ENCODE data around the gene MVB12B. TPM values are rescaled to one million over a fixed set of nuclear protein-coding genes. Genes with fewer than 3 reads are reported as not detected.

MVB12B gene
- total RNA-seq, 4 donors from 2014 or later, result 15.7 to 27.3 (median 22.7) TPM

DNA sequence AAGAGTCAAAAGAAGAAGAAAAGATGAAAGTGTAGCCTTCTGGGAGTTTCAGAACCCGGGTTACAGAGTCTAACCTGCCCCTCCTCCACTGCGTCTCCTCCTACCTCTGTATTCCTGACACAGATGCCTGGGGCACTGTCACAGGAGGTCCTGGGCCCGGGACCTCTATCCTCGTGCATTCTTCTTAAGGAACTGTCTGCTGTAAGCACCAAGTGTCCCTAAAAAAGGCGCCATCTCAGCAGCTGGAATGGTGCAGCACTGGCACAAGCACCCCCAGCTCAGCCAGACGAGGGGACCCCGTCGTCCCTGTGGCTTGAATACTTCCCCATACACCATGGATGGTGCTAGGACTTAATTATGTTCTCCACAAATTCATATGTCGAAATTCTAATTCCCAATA is 35.8 kb upstream of the MVB12B start:
- Histone ChIP-seq H3K27ac (no peak overlapping the region), H3K4me3 (no peak overlapping the region), H3K9me3 (no peaks in the 10 kb centered on the region), H3K27me3 (peaks cover 8% of the 10 kb centered on the region), H3K36me3 (no peaks in the 10 kb centered on the region), H3K4me1 (no peaks in the 10 kb centered on the region)
- no peak for DNase-seq
- 79 to 85% methylated on average over 5 to 9 of the region's 9 CpGs for WGBS, 2 donors (ENCODE audit: low coverage in 1 of 2)
- TF ChIP-seq EP300 (IDR thresholded peaks at IDR 0.05; ENCODE audit: low read depth) (no peak), POLR2AphosphoS5 (IDR thresholded peaks at IDR 0.05) (no peak), POLR2A (IDR thresholded peaks at IDR 0.05) (no peak)
- TF ChIP-seq, protein P1, sequence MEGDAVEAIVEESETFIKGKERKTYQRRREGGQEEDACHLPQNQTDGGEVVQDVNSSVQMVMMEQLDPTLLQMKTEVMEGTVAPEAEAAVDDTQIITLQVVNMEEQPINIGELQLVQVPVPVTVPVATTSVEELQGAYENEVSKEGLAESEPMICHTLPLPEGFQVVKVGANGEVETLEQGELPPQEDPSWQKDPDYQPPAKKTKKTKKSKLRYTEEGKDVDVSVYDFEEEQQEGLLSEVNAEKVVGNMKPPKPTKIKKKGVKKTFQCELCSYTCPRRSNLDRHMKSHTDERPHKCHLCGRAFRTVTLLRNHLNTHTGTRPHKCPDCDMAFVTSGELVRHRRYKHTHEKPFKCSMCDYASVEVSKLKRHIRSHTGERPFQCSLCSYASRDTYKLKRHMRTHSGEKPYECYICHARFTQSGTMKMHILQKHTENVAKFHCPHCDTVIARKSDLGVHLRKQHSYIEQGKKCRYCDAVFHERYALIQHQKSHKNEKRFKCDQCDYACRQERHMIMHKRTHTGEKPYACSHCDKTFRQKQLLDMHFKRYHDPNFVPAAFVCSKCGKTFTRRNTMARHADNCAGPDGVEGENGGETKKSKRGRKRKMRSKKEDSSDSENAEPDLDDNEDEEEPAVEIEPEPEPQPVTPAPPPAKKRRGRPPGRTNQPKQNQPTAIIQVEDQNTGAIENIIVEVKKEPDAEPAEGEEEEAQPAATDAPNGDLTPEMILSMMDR (IDR thresholded peaks at IDR 0.05), result no peak
- intact Hi-C loops (cut with DNase I; ENCODE audit: low total_unique reads), result no loop called here
- in situ Hi-C loops (cut with MboI; ENCODE audit: low pct_ligation_motif_present in 1 of 4, low pct_unique_long_range_greater_than_20kb in 1 of 4, low sequenced_read_pairs in 3 of 4), result no loop called here

DNA sequence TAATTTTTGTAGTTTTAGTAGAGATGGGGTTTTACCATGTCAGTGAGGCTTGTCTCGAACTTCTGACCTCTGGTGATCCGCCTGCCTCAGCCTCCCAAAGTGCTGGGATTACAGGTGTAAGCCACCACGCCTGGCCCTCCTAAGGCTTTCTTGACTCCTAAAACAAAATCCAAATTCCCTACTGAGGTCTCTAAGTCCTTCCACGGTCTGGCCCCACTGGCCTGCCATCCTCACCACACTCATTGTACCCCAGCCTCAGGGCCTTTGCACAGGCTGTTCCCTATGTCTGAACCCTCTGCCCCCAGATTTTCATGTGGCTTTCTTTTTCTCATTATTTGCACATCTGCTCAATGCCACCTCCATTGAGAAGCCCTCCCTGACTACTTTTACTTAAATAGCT is 34.7 kb upstream of the MVB12B start:
- intact Hi-C loops (cut with DNase I; ENCODE audit: low total_unique reads) (no loop called here), in situ Hi-C loops (cut with MboI; ENCODE audit: low pct_ligation_motif_present in 1 of 4, low pct_unique_long_range_greater_than_20kb in 1 of 4, low sequenced_read_pairs in 3 of 4) (no loop called here)
- Histone ChIP-seq H3K4me1 (no peaks in the 10 kb centered on the region), H3K27ac (no peak overlapping the region), H3K27me3 (peaks cover 12% of the 10 kb centered on the region), H3K9me3 (no peaks in the 10 kb centered on the region), H3K4me3 (no peak overlapping the region), H3K36me3 (no peaks in the 10 kb centered on the region)
- 86 to 88% methylated on average over 4 of the region's 4 CpGs for WGBS, 2 donors (ENCODE audit: low coverage in 1 of 2)
- TF ChIP-seq POLR2AphosphoS5 (IDR thresholded peaks at IDR 0.05) (no peak), POLR2A (IDR thresholded peaks at IDR 0.05) (no peak), EP300 (IDR thresholded peaks at IDR 0.05; ENCODE audit: low read depth) (no peak)
- TF ChIP-seq, protein P1 (IDR thresholded peaks at IDR 0.05), result no peak
- no peak for DNase-seq

DNA sequence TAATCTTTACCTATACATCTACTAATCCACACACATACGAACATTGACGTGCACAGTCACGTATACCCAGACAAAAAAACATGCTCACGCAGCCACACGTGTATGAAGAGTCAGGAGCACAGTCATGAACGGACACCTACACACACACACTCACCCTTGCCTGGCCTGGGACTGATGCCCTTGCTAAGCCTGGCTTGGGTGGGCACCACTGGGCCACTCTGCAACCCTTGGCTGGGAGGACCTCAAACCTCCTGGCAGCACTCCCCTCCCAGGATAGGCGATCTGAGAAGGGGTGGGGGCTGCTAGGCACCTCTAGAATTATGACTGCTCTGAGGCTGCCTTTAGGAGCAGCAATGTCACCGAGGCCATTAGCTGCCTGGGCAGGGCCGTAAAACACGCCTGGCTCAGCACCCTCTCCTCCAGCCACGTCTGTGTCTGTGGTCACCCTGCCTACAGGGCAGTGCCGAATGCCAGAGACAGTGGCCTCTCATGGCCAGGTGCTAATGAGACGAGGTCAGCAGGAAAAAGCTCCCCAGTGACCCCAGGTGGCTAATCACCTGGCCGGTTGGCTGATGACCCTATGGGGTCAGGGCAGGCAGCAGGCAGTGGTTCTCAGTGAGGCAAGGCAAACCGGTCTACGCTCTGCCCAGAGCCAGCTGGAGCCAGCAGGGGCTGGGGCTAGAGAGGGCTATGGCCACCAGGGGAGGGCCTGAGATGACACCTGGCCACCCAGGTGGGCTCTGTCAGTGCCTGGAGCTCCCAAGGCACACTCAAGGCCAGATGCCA is 33.7 kb upstream of the MVB12B start:
- 71 to 95% methylated on average over 4 to 16 of the region's 16 CpGs for WGBS, 2 donors (ENCODE audit: low coverage in 1 of 2)
- Histone ChIP-seq H3K4me3 (no peak overlapping the region), H3K4me1 (peaks cover 0 to 4% (median 4%) of the 10 kb centered on the region in 4 donors), H3K36me3 (no peaks in the 10 kb centered on the region), H3K9me3 (no peaks in the 10 kb centered on the region), H3K27ac (no peak overlapping the region), H3K27me3 (peaks cover 12% of the 10 kb centered on the region)
- intact Hi-C loops (cut with DNase I; ENCODE audit: low total_unique reads), result no loop called here
- DNase-seq, result no peak
- in situ Hi-C loops (cut with MboI; ENCODE audit: low pct_ligation_motif_present in 1 of 4, low pct_unique_long_range_greater_than_20kb in 1 of 4, low sequenced_read_pairs in 3 of 4), result no loop called here
- TF ChIP-seq, protein P1 (IDR thresholded peaks at IDR 0.05), result no peak
- no peak for TF ChIP-seq POLR2A (IDR thresholded peaks at IDR 0.05)
- no peak for TF ChIP-seq EP300 (IDR thresholded peaks at IDR 0.05; ENCODE audit: low read depth)
- no peak for TF ChIP-seq POLR2AphosphoS5 (IDR thresholded peaks at IDR 0.05)

DNA sequence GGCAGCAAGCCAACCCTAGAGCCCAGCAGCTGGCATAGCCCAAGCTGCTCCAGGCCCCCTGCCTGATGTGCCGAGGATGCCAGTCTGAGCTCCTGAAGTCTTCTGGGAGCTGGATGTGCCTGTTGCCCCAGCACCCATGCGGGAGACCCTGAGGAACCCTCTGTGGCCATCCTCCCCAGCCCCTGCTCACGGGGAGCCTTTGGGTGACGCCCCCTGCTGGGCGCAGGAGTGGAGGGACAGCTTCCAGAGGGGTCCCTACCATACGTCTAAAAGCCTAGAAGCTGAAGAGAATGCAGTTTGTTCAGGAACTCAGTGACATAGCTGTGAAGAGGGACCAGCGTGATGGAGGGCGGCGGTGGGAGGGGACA is 33.1 kb upstream of the MVB12B start:
- Histone ChIP-seq H3K27ac (no peak overlapping the region), H3K9me3 (no peaks in the 10 kb centered on the region), H3K27me3 (peaks cover 12% of the 10 kb centered on the region), H3K36me3 (no peaks in the 10 kb centered on the region), H3K4me1 (peaks cover 0 to 10% (median 10%) of the 10 kb centered on the region in 4 donors), H3K4me3 (no peak overlapping the region)
- intact Hi-C loops (cut with DNase I; ENCODE audit: low total_unique reads) (no loop called here), in situ Hi-C loops (cut with MboI; ENCODE audit: low pct_ligation_motif_present in 1 of 4, low pct_unique_long_range_greater_than_20kb in 1 of 4, low sequenced_read_pairs in 3 of 4) (no loop called here)
- no peak for TF ChIP-seq POLR2AphosphoS5 (IDR thresholded peaks at IDR 0.05)
- no peak for TF ChIP-seq POLR2A (IDR thresholded peaks at IDR 0.05)
- TF ChIP-seq EP300 (IDR thresholded peaks at IDR 0.05; ENCODE audit: low read depth), result no peak
- TF ChIP-seq, protein P1 (IDR thresholded peaks at IDR 0.05), result no peak
- WGBS, 2 donors (ENCODE audit: low coverage in 1 of 2), result 85% methylated on average over 8 of the region's 9 CpGs; no CpG with 5 or more reads in 1 of the 2 donors
- DNase-seq, result no peak
